ENCODE results near the gene PRKAR2B.

GRCh38 chr7:107100824-107101223 lies 56.3 kb downstream of the PRKAR2B start:
- TF ChIP-seq CTCF (IDR thresholded peaks at IDR 0.05; ENCODE audit: low read depth, low read length) (no peak), EZH2phosphoT487 (IDR thresholded peaks at IDR 0.05; ENCODE audit: low read depth) (no peak)

Measured in OCI-LY3 (cell line).